ENCODE results near the gene TUBA3D. TPM values are rescaled to one million over a fixed set of nuclear protein-coding genes. Genes with fewer than 3 reads are reported as not detected.

TUBA3D gene
- not detected in 2 replicates for total RNA-seq

DNA sequence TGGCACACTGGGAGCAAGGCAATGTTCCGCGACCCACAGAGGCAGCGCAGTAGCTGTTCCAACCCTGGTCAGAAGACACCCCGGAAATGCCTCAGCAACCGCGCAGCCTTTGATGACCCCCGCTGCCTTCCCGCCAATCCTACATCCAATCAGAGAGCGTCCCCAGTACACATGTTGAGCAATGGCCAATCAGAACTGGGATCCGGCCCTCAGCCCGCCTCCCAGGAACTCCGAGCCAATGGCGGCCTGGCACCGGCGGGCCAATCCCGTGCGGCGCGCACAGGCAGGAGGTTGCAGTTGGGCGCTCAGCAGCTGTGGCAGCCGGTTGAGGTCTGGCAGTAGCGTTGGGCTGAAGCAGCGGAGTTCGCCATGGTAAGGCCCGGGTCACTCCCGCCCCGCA is at the start of gene TUBA3D:
TSS of gene TUBA3D (plus strand) at position 289 of the 400 bp plus-strand sequence. CDS start at position 370, 81 bp downstream.

DNA sequence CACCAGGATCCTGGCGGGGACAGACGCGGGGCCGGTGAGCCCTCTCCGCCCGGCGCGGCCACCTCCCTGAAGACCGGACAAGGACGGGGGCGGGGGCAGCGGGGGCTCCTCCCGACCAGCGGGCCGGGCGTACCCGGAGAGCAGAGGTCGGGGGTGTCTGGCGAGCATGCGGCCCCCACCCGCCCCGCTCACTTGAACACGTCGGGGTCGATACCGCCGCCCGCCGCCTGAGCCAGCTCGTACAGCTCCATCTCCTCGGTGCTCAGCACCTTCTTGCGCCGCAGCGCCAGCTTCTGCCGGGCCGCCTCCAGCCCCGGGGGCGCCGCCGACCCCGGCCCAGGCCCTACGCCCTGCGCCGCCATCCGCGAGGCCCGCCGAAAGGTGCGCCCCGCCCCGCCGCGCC is 16.1 kb downstream of the TUBA3D start, which contains the start of gene MZT2A:
TSS of gene MZT2A (minus strand) at position 383 of the 403 bp plus-strand sequence. CDS start at position 362, 21 bp downstream.

DNA sequence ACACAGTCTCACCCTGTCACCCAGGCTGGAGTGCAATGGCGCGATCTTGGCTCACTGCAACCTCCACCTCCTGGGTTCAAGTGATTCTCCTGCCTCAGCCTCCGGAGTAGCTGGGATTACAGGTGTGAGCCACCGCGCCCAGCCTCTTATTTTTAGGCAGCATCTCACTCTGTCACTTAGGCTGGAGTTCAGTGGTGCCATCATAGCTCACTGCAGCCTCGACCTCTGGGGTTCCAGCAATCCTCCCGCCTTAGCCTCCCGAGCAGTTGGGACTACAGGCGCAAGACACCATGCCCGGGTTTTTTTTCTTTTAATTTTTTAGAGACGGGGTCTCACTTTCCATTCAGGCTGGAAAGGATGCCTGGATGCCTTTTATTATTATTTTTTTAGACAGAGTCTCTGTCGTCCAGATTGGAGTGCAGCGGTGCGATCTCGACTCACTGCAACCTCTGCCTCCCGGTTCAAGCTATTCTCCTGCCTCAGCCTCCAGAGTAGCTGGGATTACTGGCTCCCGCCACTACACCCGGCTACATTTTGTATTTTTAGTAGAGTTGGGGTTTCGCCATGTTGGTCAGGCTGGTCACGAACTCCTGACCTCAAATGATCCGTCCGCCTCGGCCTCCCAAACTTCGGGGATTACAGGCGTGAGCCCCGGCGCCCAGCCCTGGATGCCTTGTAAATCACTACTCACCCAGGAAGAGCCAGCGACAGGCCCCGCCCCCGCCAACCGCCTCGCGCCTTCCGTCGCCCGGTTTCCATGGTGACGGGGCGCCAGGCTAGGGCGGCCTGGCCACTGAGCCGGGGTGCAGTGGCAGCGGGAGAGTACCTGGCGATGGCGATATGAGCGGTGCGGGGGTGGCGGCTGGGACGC is 51.4 kb downstream of the TUBA3D start, which contains the start of gene CCDC74A:
TSS of gene CCDC74A (plus strand) at position 758 of the 871 bp plus-strand sequence. CDS start at position 841, 83 bp downstream.

Other genes with a start within 250 kb of the TUBA3D start
- under 0.01 TPM in 2 replicates for gene RAB6D, start 112.0 kb upstream of the TUBA3D start, total RNA-seq
- 75.2 and 92.0 TPM in 2 replicates for gene MZT2A, start 16.3 kb downstream of the TUBA3D start, total RNA-seq
- 7.9 and 9.3 TPM in 2 replicates for gene CCDC74A, start 51.8 kb downstream of the TUBA3D start, total RNA-seq

All from bronchial smooth muscle cell (primary cell).